A204.1 (cell line): ENCODE measurements around the gene LMF2.

ENCODE experiments used
- FAIRE-seq: peaks from 2 replicates; lab custom pipeline; 2012; peaks lifted over from hg19 to GRCh38; lab: Jason Lieb, UNC

Gene LMF2

DNA sequence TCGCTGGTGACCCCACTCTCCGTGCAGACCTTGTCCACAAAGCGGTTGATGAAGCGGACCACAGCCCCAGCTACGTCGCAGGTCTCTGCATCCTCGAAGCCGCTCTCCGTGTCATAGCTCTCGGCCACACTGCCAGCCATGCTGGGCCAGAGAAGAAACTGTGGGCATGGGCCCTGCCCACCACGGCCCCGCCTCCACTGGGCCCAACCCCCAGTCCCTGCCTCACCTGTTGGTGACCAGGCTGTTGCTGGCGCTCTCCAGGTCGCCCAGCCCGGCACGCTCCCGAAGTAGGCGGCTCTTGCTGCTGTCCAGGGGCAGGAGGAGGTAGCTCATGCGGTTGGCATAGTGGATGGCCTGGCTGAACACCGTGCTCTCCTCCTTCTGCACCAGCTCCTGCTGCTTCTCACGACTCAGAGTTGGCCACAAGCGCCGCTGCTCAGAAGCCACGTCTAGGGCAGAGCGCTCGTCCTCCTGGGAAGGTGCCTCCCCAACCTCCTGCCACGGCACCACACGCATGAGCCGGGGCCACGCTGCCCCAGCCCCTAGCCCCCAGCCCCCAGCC is 45.4 kb downstream of the LMF2 start:
- no peak for FAIRE-seq

DNA sequence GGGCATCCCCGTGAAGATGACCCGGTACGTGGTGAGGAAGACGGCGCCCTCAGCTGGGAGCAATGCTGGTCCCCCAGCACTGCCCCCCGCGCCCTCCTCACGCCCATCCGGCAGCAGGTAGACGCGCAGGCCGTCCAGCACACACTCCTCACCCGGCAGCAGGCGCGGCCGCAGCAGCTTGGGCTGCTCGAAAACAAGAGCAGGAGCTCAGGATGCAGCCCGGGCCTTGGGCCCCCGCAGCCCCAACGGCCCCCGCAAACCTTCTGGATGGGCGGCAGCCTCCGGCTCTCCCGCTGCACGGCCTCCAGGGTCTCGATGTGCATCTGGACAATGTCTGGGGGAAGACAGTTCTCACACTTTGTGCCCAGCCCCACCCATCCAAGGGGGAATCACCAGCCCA is 46.0 kb downstream of the LMF2 start:
- FAIRE-seq = no peak

DNA sequence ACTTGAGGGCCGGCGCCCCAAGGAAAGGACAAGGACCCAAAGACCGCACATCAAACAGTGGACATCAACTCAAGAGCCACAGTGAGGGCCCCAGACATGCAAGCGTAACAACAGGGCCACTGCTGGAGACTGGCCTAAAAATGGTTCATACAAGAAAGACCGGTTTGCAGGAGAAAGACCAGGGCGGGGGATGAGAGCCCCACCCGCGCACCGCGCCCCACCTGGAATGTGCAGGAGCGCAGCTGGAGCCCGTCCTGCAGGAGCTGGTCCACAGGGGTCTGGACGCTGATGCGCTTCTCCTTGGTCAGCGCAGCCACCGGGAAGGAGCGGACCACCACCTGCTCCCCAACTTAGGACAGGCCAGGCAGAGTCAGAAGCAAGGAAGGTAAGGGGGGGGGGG is 46.6 kb downstream of the LMF2 start:
- FAIRE-seq = no peak

DNA sequence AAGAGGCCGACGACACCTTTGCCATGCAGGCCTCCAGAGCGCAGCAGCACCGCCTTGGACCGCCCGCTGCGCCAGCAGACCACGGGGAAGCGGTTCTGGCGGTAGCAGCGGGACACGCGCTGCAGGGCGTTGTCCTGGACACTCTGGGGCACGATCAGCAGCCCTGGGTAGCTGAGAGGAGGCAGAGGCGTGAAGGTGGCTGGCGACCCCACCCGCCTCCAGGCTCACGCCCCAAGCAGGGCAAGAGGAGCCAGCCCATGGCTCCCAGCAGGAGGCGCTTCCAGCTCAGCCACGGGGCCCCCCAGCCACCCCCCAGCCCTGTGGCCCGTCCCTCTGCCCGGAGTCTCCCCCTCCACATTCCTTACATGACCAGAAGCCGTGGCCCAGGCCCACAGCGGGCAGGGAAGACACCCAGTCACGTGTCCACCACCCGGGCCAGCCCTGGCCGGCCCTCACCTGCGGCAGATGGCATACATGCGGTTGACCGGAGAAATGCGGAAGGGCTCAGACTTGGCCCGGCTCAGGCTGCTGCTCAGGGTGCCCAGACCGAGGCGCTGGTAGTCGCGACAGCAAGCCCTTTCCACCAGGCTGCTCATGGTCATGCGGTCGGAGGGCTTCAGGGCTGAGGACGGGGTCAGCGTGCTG is 47.9 kb downstream of the LMF2 start:
- FAIRE-seq = no peak

DNA sequence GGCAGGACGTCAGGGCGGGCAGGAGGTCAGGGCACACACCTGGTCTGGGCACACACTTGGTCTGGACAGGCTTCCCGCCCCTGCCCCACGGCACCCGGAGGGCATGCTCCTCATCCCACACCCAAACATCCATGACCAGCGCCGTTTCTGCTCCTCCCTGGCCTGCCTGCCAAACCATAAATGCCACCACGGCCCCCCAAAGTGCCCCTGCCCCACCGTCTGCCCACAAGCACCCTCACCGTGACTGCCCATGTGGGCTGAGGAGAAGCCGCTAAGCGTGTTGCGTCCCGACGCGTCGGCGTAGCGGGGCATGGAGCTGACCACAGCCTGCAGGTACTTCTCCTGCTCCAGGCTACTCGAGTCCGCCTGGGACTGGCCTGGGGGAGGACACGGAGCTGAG is 48.5 kb downstream of the LMF2 start:
- no peak for FAIRE-seq

DNA sequence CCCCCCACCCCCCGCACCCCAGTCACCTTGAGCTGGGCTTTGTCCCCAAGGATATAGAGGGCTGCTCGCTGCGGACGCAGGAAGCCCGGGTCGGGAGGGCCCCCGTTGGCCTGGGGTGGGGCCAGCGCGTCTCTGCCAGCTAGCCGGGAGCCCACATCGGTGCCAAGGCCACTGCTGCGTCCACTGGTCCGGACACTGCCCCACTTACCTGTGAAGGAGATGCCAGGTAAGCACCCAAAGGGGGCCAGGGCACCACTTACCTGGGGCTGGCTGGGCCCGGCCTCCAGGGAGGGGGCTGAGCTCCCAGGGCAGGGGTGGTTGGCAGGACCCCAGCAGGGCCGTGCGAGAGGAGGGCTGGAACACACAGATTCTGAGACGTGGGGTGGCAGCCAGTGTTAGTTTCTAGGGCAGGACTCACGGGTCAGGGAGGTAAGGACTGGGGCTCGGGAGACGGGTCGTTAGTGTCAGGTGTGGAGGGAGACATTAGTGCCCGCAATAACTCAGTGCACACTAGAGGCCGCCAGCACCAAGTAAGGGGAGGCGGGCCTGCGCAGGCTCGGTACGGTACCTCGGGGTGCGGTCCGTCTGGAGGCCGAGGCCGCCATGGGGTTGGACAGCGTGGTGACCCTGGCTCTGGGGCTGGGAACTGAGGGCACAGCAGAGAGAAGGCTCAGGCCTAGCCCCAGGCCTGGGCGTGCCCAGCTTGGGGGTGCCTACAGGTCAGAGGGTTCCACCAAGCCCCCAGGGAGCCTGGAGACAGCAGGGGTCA is 50.9 kb downstream of the LMF2 start:
- FAIRE-seq = no peak

DNA sequence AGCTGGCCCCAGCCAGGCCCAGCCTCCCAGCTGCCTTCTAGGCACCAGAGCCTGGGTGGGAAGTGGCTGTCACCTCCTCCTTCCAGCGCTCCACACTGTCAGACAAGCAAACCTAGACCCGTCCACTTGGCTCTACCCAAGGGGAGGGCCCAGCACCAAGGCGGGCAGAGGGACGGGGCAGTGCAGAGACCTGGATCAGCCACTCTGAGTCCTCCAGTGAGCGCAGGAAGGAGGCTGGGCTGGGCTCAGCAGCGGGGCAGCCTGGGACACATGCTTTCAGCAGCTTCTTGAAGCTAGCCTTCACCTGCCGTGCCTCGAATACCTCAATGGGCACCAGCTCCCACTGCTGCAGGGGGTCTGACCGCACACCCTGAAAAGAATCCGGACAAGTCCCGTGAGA is 51.5 kb downstream of the LMF2 start:
- FAIRE-seq = no peak

DNA sequence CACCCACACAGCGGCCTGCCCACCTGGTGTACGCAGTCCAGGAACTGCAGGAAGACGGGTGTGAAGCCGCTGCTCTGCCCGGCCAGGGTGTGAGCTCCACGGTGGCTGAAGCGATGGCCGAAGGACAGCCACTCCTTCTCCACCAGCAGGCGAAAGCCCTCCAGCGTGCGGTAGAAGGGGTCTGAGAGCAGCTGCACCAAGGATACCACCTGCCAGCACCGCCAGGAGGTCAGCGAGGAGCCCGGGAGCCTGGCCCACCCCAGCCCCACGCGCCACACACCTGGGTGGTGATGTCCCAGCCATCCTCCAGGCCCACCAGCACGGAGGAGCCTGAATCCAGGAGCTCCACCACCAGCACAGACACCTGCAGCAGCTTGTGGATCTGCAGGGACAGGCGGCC is 52.3 kb downstream of the LMF2 start:
- FAIRE-seq = no peak

DNA sequence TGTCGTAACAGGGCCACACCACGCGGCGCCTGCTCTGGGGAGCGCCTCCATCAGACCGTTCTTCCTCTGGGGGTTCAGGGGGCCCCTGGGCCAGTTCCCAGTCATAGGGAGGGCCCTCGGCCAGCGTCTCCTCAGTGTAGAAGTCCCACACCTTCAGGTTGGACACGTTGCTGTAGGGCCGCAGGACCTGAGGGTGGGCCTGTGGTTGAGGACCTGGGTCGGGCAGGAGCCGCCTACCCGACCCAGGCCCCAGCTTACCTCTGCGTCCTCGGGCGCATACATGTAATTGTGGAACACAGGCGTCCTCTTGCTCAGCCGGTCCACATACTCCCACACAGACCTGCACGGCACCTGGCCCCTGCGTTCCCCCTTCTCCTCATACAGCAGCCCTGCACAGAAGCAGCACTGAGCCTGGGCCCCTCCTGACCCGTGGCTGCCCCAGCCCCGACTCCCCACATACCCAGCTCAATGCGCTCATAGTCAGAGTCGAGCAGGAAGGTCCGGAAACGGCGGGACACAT is 52.9 kb downstream of the LMF2 start:
- no peak for FAIRE-seq
